Activated CD8-positive, alpha-beta T cell treated with anti-CD3 and anti-CD28 coated beads for 36 hours (primary cell): ENCODE measurements around the gene SPOP. TPM values are rescaled to one million over a fixed set of nuclear protein-coding genes. Genes with fewer than 3 reads are reported as not detected.

Experiments
- ATAC-seq: fragments of 200-7000 bp; cut with Tn5 transposase; one replicate; pipeline ENCODE4 v1.10.0; 2021; ENCODE audit warnings: mild to moderate bottlenecking, moderate library complexity
- CTCF ChIA-PET: fragments of 350-600 bp; sonication (Branson Sonifier 250); formaldehyde crosslinking; loops from one replicate; lab custom pipeline; 2021; ENCODE audit warnings: antibody characterized with exemption; lab: Charles Lee
- POLR2A ChIA-PET: fragments of 350-600 bp; sonication (Branson Sonifier 250); formaldehyde crosslinking; loops from one replicate; lab custom pipeline; 2021; ENCODE audit warnings: antibody characterized with exemption; lab: Charles Lee
- DNase-seq: peaks from one replicate; pipeline ENCODE4 v3.0.0-alpha.2; 2020
- H3K27ac Mint-ChIP-seq: one replicate; pipeline ENCODE4 v1.8.0; 2021; ENCODE audit warnings: mild to moderate bottlenecking, mixed read lengths
- H3K27me3 Mint-ChIP-seq: one replicate; pipeline ENCODE4 v1.8.0; 2021; ENCODE audit warnings: mixed read lengths
- H3K36me3 Mint-ChIP-seq: one replicate; pipeline ENCODE4 v1.8.0; 2021; ENCODE audit warnings: low read depth, mixed read lengths
- H3K4me1 Mint-ChIP-seq: one replicate; pipeline ENCODE4 v1.8.0; 2021; ENCODE audit warnings: low read depth, mixed read lengths
- H3K4me3 Mint-ChIP-seq: one replicate; pipeline ENCODE4 v1.8.0; 2021; ENCODE audit warnings: mild to moderate bottlenecking, moderate library complexity, mixed read lengths
- H3K9me3 Mint-ChIP-seq: one replicate; pipeline ENCODE4 v1.8.0; 2021; ENCODE audit warnings: mixed read lengths
- CTCF ChIP-seq: fragments of 200-600 bp; IDR thresholded peaks from one replicate; pipeline ENCODE4 v1.8.0; 2022; ENCODE audit warnings: antibody characterized with exemption, mild to moderate bottlenecking
- intact Hi-C: fragments of 100-400 bp; cut with micrococcal nuclease; formaldehyde crosslinking; loops from one replicate; pipeline ENCODE4 v1.10.0; 2022
- total RNA-seq, 2 experiments: library from RNA; stranded (reverse); gene quantifications; one replicate each; pipeline ENCODE4 v1.2.3, GENCODE V29; 2021

Gene SPOP
- total RNA-seq, 2 experiments from 2014 or later: 61.6 to 63.5 TPM

GRCh38 chr17:49698005-49698404 lies 20.1 kb upstream of the SPOP start:
- ATAC-seq: no peak
- DNase-seq: no peak
- Mint-ChIP-seq H3K27me3 (no peaks in the 10 kb centered on the region), H3K9me3 (no peaks in the 10 kb centered on the region), H3K27ac (no peak overlapping the region), H3K36me3 (peaks cover 16% of the 10 kb centered on the region), H3K4me3 (no peak overlapping the region), H3K4me1 (peaks cover 36% of the 10 kb centered on the region)
- ChIA-PET POLR2A (interaction anchor here (0.9 to 3.3 kb wide), 5 partner anchors 9 to 125 kb away, joined by 3 to 23 read pairs (median 7); partner anchors contain the start of genes KAT7 and SLC35B1), CTCF (interaction anchor here (1.3 to 32.2 kb wide), 6 partner anchors 9 to 152 kb away, joined by 3 to 780 read pairs (median 10); partner anchors contain the start of genes NXPH3 and SLC35B1)
- intact Hi-C loops: no loop called here
- no peak for TF ChIP-seq CTCF

- Mint-ChIP-seq H3K27ac (peak overlapping the region; percentile 89), H3K4me3 (peak overlapping the region; percentile 17), H3K27me3 (no peaks in the 10 kb centered on the region), H3K4me1 (peaks cover 46% of the 10 kb centered on the region), H3K9me3 (no peaks in the 10 kb centered on the region), H3K36me3 (peaks cover 12% of the 10 kb centered on the region)
- ChIA-PET POLR2A (interaction anchor here (0.6 to 2.5 kb wide), 14 partner anchors 8 to 152 kb away, joined by 3 to 7 read pairs (median 4); partner anchors contain the start of genes FAM117A, NXPH3, SPOP and TAC4), CTCF (interaction anchor here (0.6 to 32.2 kb wide), 43 partner anchors 9 to 305 kb away, joined by 3 to 780 read pairs (median 5); partner anchors contain the start of genes FAM117A, KAT7, NXPH3 and SLC35B1)
- intact Hi-C loops: loop anchor here (2.0 kb wide), 1 partner anchor 125 kb away; no protein-coding TSS in a partner anchor
- DNase-seq (peak; percentile 95), ATAC-seq (peak; percentile 93)
- no peak for TF ChIP-seq CTCF
Observed at GRCh38 chr17:49696233-49696761, 18.4 kb upstream of the SPOP start.

GRCh38 chr17:49695698-49696232 lies 17.9 kb upstream of the SPOP start:
- DNase-seq (no peak), ATAC-seq (peak; percentile 35)
- Mint-ChIP-seq H3K36me3 (peaks cover 8% of the 10 kb centered on the region), H3K4me3 (peak overlapping the region; percentile 17), H3K4me1 (peaks cover 51% of the 10 kb centered on the region), H3K27ac (peak overlapping the region; percentile 89), H3K9me3 (no peaks in the 10 kb centered on the region), H3K27me3 (no peaks in the 10 kb centered on the region)
- intact Hi-C loops: loop anchor here (2.0 kb wide), 1 partner anchor 125 kb away; no protein-coding TSS in a partner anchor
- ChIA-PET CTCF (interaction anchor here (0.7 to 32.2 kb wide), 43 partner anchors 9 to 304 kb away, joined by 3 to 780 read pairs (median 5); partner anchors contain the start of genes FAM117A, KAT7, NXPH3 and SLC35B1), POLR2A (interaction anchor here (0.8 to 2.5 kb wide), 15 partner anchors 9 to 246 kb away, joined by 3 to 7 read pairs (median 3); partner anchors contain the start of genes FAM117A, NXPH3, SPOP and TAC4)
- TF ChIP-seq CTCF: peak; percentile 32

- intact Hi-C loops: no loop called here
- H3K9me3 Mint-ChIP-seq: no peaks in the 10 kb centered on the region
- CTCF ChIA-PET: interaction anchor here (0.9 to 32.2 kb wide), 30 partner anchors 8 to 304 kb away, joined by 3 to 780 read pairs (median 5); partner anchors contain the start of genes FAM117A, KAT7, NXPH3 and SLC35B1
- ATAC-seq: peak; percentile 40
- DNase-seq: peak; percentile 90
- peaks cover under 1% of the 10 kb centered on the region for H3K36me3 Mint-ChIP-seq
- TF ChIP-seq CTCF: peak; percentile 94
- peak overlapping the region; percentile 89 for H3K27ac Mint-ChIP-seq
- H3K4me1 Mint-ChIP-seq: peaks cover 52% of the 10 kb centered on the region
- H3K4me3 Mint-ChIP-seq: peak overlapping the region; percentile 17
- POLR2A ChIA-PET: interaction anchor here (0.8 to 2.5 kb wide), 9 partner anchors 10 to 247 kb away, joined by 3 to 7 read pairs (median 3); partner anchors contain the start of gene NXPH3
- no peaks in the 10 kb centered on the region for H3K27me3 Mint-ChIP-seq
Observed at GRCh38 chr17:49694847-49695697, 17.2 kb upstream of the SPOP start.
